Measurements from ENCODE around the gene ZFP28.
A peak's percentile ranks its signal among the peaks of the same experiment; 100 is the strongest.

ZFP28 gene

GRCh38 chr19:56594783-56595547 lies 56.2 kb downstream of the ZFP28 start, which contains the start of gene ZNF71:
TSS of gene ZNF71 (plus strand) at chr19:56595302. CDS start at chr19:56601559, 6,257 bp downstream.
- TF ChIP-seq CTCF (IDR thresholded peaks at IDR 0.05; ENCODE audit: borderline replicate concordance, control extremely low read depth, extremely low read depth, insufficient read depth, missing control alignments): no peak
- DNase-seq (ENCODE audit: low spot score): peak; percentile 97
- in situ Hi-C loops (cut with MboI; ENCODE audit: low sequenced_read_pairs, unreplicated experiment): no loop called here

GRCh38 chr19:56595548-56595899 lies 56.8 kb downstream of the ZFP28 start:
- DNase-seq (ENCODE audit: low spot score): no peak
- TF ChIP-seq CTCF (IDR thresholded peaks at IDR 0.05; ENCODE audit: borderline replicate concordance, control extremely low read depth, extremely low read depth, insufficient read depth, missing control alignments): no peak
- in situ Hi-C loops (cut with MboI; ENCODE audit: low sequenced_read_pairs, unreplicated experiment): no loop called here

- TF ChIP-seq CTCF (IDR thresholded peaks at IDR 0.05; ENCODE audit: borderline replicate concordance, control extremely low read depth, extremely low read depth, insufficient read depth, missing control alignments): no peak
- DNase-seq (ENCODE audit: low spot score): no peak
- in situ Hi-C loops (cut with MboI; ENCODE audit: low sequenced_read_pairs, unreplicated experiment): no loop called here
These were observed 57.9 kb downstream of the ZFP28 start for GRCh38 chr19:56596676-56597075.

GRCh38 chr19:56597696-56598095 lies 58.9 kb downstream of the ZFP28 start:
- in situ Hi-C loops (cut with MboI; ENCODE audit: low sequenced_read_pairs, unreplicated experiment): no loop called here
- no peak for TF ChIP-seq CTCF (IDR thresholded peaks at IDR 0.05; ENCODE audit: borderline replicate concordance, control extremely low read depth, extremely low read depth, insufficient read depth, missing control alignments)
- DNase-seq (ENCODE audit: low spot score): no peak

GRCh38 chr19:56601375-56601774 lies 62.6 kb downstream of the ZFP28 start:
- in situ Hi-C loops (cut with MboI; ENCODE audit: low sequenced_read_pairs, unreplicated experiment): no loop called here
- no peak for TF ChIP-seq CTCF (IDR thresholded peaks at IDR 0.05; ENCODE audit: borderline replicate concordance, control extremely low read depth, extremely low read depth, insufficient read depth, missing control alignments)
- no peak for DNase-seq (ENCODE audit: low spot score)

GRCh38 chr19:56603829-56604228 lies 65.1 kb downstream of the ZFP28 start:
- in situ Hi-C loops (cut with MboI; ENCODE audit: low sequenced_read_pairs, unreplicated experiment): no loop called here
- DNase-seq (ENCODE audit: low spot score): no peak
- no peak for TF ChIP-seq CTCF (IDR thresholded peaks at IDR 0.05; ENCODE audit: borderline replicate concordance, control extremely low read depth, extremely low read depth, insufficient read depth, missing control alignments)
